ENCODE data around the gene RNF144A. TPM values are rescaled to one million over a fixed set of nuclear protein-coding genes. Genes with fewer than 3 reads are reported as not detected.

The RNF144A gene
- total RNA-seq, 3 donors from 2014 or later, result 10.8 to 17.1 (median 11.6) TPM

- no peak for TF ChIP-seq POLR2AphosphoS5 (IDR thresholded peaks at IDR 0.05)
- TF ChIP-seq POLR2A (IDR thresholded peaks at IDR 0.05), result no peak
- no peak for TF ChIP-seq CTCF (IDR thresholded peaks at IDR 0.05)
- Histone ChIP-seq H3K9me3 (no peaks in the 10 kb centered on the region), H3K4me1 (no peaks in the 10 kb centered on the region), H3K27ac (peak overlapping the region; percentile 64 to 69), H3K36me3 (no peaks in the 10 kb centered on the region), H3K4me3 (peak overlapping the region; percentile 70 to 96 (median 79)), H3K27me3 (no peaks in the 10 kb centered on the region)
- intact Hi-C loops (cut with DNase I; ENCODE audit: low total_unique reads), result loop anchor here (10.0 kb wide), 1 partner anchor 87 kb away; no protein-coding TSS in a partner anchor
- DNase-seq (ENCODE audit: low spot score in 2 of 2), result no peak
These were observed 679 bp downstream of the RNF144A start for GRCh38 chr2:6917761-6918421.

- intact Hi-C loops (cut with DNase I; ENCODE audit: low total_unique reads), result loop anchor here (10.0 kb wide), 1 partner anchor 85 kb away; no protein-coding TSS in a partner anchor
- Histone ChIP-seq H3K4me1 (no peaks in the 10 kb centered on the region), H3K4me3 (no peak overlapping the region), H3K27me3 (no peaks in the 10 kb centered on the region), H3K9me3 (no peaks in the 10 kb centered on the region), H3K36me3 (no peaks in the 10 kb centered on the region), H3K27ac (no peak overlapping the region)
- DNase-seq (ENCODE audit: low spot score in 2 of 2), result no peak
- TF ChIP-seq POLR2AphosphoS5 (IDR thresholded peaks at IDR 0.05) (no peak), CTCF (IDR thresholded peaks at IDR 0.05) (no peak), POLR2A (IDR thresholded peaks at IDR 0.05) (no peak)
These were observed 2.9 kb downstream of the RNF144A start for GRCh38 chr2:6919901-6920742.

GRCh38 chr2:6920743-6921064 is 3.5 kb downstream of the RNF144A start:
- no peak overlapping the region for H3K27ac ChIP-seq
- no peak for DNase-seq (ENCODE audit: low spot score in 2 of 2)
- H3K4me1 ChIP-seq, result no peaks in the 10 kb centered on the region
- no peaks in the 10 kb centered on the region for H3K9me3 ChIP-seq
- intact Hi-C loops (cut with DNase I; ENCODE audit: low total_unique reads), result no loop called here
- H3K4me3 ChIP-seq, result no peak overlapping the region
- no peaks in the 10 kb centered on the region for H3K36me3 ChIP-seq
- H3K27me3 ChIP-seq, result no peaks in the 10 kb centered on the region
- TF ChIP-seq CTCF (IDR thresholded peaks at IDR 0.05) (no peak), POLR2A (IDR thresholded peaks at IDR 0.05) (no peak), POLR2AphosphoS5 (IDR thresholded peaks at IDR 0.05) (no peak)

GRCh38 chr2:6921321-6921922 is 4.2 kb downstream of the RNF144A start:
- H3K36me3 ChIP-seq, result no peaks in the 10 kb centered on the region
- no peaks in the 10 kb centered on the region for H3K9me3 ChIP-seq
- no peak overlapping the region for H3K4me3 ChIP-seq
- DNase-seq (ENCODE audit: low spot score in 2 of 2), result no peak
- no peak overlapping the region for H3K27ac ChIP-seq
- no peaks in the 10 kb centered on the region for H3K4me1 ChIP-seq
- H3K27me3 ChIP-seq, result no peaks in the 10 kb centered on the region
- TF ChIP-seq POLR2A (IDR thresholded peaks at IDR 0.05), result no peak
- TF ChIP-seq POLR2AphosphoS5 (IDR thresholded peaks at IDR 0.05), result no peak
- TF ChIP-seq CTCF (IDR thresholded peaks at IDR 0.05), result no peak
- intact Hi-C loops (cut with DNase I; ENCODE audit: low total_unique reads), result no loop called here

- Histone ChIP-seq H3K9me3 (no peaks in the 10 kb centered on the region), H3K27me3 (no peaks in the 10 kb centered on the region), H3K36me3 (no peaks in the 10 kb centered on the region), H3K4me3 (no peak overlapping the region), H3K4me1 (no peaks in the 10 kb centered on the region), H3K27ac (no peak overlapping the region)
- DNase-seq (ENCODE audit: low spot score in 2 of 2), result no peak
- intact Hi-C loops (cut with DNase I; ENCODE audit: low total_unique reads), result no loop called here
- TF ChIP-seq POLR2AphosphoS5 (IDR thresholded peaks at IDR 0.05) (no peak), CTCF (IDR thresholded peaks at IDR 0.05) (no peak), POLR2A (IDR thresholded peaks at IDR 0.05) (no peak)
These were observed 5.0 kb downstream of the RNF144A start for GRCh38 chr2:6922201-6922656.

Data from breast epithelium (tissue), 4 donors.